GM23338 (cell line): ENCODE data around the gene BHLHE23. TPM values are rescaled to one million over a fixed set of nuclear protein-coding genes. Genes with fewer than 3 reads are reported as not detected.

ENCODE experiments used
- ATAC-seq: fragments of 200-7000 bp; cut with Tn5 transposase; 3 replicates; pipeline ENCODE4 v1.9.1; 2020
- DNase-seq: peaks from one replicate; pipeline ENCODE4 v3.0.0-alpha.2; 2015; ENCODE audit warnings: low spot score
- H2AFZ ChIP-seq: fragments of 200-600 bp; sonication (generic); 2 replicates; pipeline ENCODE4 v1.8.0; 2016; ENCODE audit warnings: antibody characterized with exemption, mild to moderate bottlenecking, moderate library complexity
- H3F3A ChIP-seq: fragments of 200-600 bp; sonication (generic); replicated peaks from 2 replicates; pipeline ENCODE4 v1.8.0; 2017; ENCODE audit warnings: antibody characterized with exemption, mixed run types, low read depth
- H3K27ac ChIP-seq: fragments of 200-600 bp; sonication (generic); 2 replicates; pipeline ENCODE4 v1.6.1; 2016; ENCODE audit warnings: low read depth
- H3K27me3 ChIP-seq: fragments of 200-600 bp; sonication (generic); 2 replicates; pipeline ENCODE4 v1.8.0; 2016; ENCODE audit warnings: mild to moderate bottlenecking, mixed run types, moderate library complexity; ENCODE audit not compliant: insufficient read depth
- H3K36me3 ChIP-seq: fragments of 200-600 bp; sonication (generic); 2 replicates; pipeline ENCODE4 v1.8.0; 2016; ENCODE audit warnings: mild to moderate bottlenecking; ENCODE audit not compliant: insufficient read depth
- H3K4me1 ChIP-seq: fragments of 200-600 bp; sonication (generic); 2 replicates; pipeline ENCODE4 v1.8.0; 2016; ENCODE audit warnings: mild to moderate bottlenecking, moderate library complexity; ENCODE audit not compliant: insufficient read depth
- H3K4me2 ChIP-seq: fragments of 200-600 bp; sonication (generic); 2 replicates; pipeline ENCODE4 v1.7.1; 2017; ENCODE audit warnings: mixed run types
- H3K4me3 ChIP-seq: fragments of 200-600 bp; sonication (generic); 2 replicates; pipeline ENCODE4 v1.6.1; 2016; ENCODE audit warnings: mixed run types
- H3K79me2 ChIP-seq: fragments of 200-600 bp; sonication (generic); replicated peaks from 2 replicates; pipeline ENCODE4 v1.8.0; 2017; ENCODE audit warnings: mild to moderate bottlenecking; ENCODE audit not compliant: insufficient read depth
- H3K9me2 ChIP-seq: fragments of 200-600 bp; sonication (generic); 2 replicates; pipeline ENCODE4 v1.8.0; 2017; ENCODE audit not compliant: insufficient read depth
- H4K20me1 ChIP-seq: fragments of 200-600 bp; sonication (generic); replicated peaks from 2 replicates; pipeline ENCODE4 v1.8.0; 2017; ENCODE audit warnings: mild to moderate bottlenecking; ENCODE audit not compliant: insufficient read depth
- H3K27ac Mint-ChIP-seq: 2 replicates; pipeline ENCODE4 v1.8.0; 2020; ENCODE audit warnings: inconsistent platforms, mild to moderate bottlenecking, moderate library complexity, mixed read lengths
- H3K27me3 Mint-ChIP-seq: 3 replicates; pipeline ENCODE4 v1.8.0; 2022; ENCODE audit warnings: low read depth, mild to moderate bottlenecking, moderate library complexity, mixed read lengths, inconsistent platforms; ENCODE audit not compliant: insufficient read depth, poor library complexity
- H3K36me3 Mint-ChIP-seq: 3 replicates; pipeline ENCODE4 v1.8.0; 2021; ENCODE audit warnings: low read depth, mild to moderate bottlenecking, inconsistent platforms, moderate library complexity, mixed read lengths
- H3K4me1 Mint-ChIP-seq: 3 replicates; pipeline ENCODE4 v1.8.0; 2020; ENCODE audit warnings: mild to moderate bottlenecking, inconsistent platforms, mixed read lengths
- H3K4me3 Mint-ChIP-seq: 3 replicates; pipeline ENCODE4 v1.8.0; 2021; ENCODE audit warnings: moderate library complexity, mild to moderate bottlenecking, inconsistent platforms, mixed read lengths
- H3K9me3 Mint-ChIP-seq: 3 replicates; pipeline ENCODE4 v1.8.0; 2020; ENCODE audit warnings: moderate library complexity, mild to moderate bottlenecking, inconsistent platforms, mixed read lengths
- CREB1 ChIP-seq: fragments of 250-450 bp; sonication (Bioruptor Pico); IDR thresholded peaks from 2 replicates; pipeline ENCODE4 v1.5.0; 2020; ENCODE audit warnings: low read depth, mild to moderate bottlenecking, moderate library complexity
- ETS1 ChIP-seq: IDR thresholded peaks from 2 replicates; pipeline ENCODE4 v1.6.1; 2016; ENCODE audit warnings: antibody characterized with exemption
- EZH2 ChIP-seq: fragments of 200-600 bp; sonication (generic); IDR thresholded peaks from one replicate; pipeline ENCODE4 v1.8.0; 2017; ENCODE audit warnings: antibody characterized with exemption, mild to moderate bottlenecking, low read depth; ENCODE audit not compliant: unreplicated experiment
- EZH2phosphoT487 ChIP-seq: fragments of 200-600 bp; sonication (generic); IDR thresholded peaks from one replicate; pipeline ENCODE4 v1.8.1; 2018; ENCODE audit warnings: antibody characterized with exemption; ENCODE audit not compliant: unreplicated experiment
- JUNB ChIP-seq: IDR thresholded peaks from one replicate; pipeline ENCODE4 v1.6.1; 2016; ENCODE audit warnings: antibody characterized with exemption; ENCODE audit not compliant: unreplicated experiment
- NANOG ChIP-seq: IDR thresholded peaks from 2 replicates; pipeline ENCODE4 v1.6.1; 2016; ENCODE audit warnings: antibody characterized with exemption, borderline replicate concordance
- POLR2AphosphoS5 ChIP-seq: IDR thresholded peaks from 2 replicates; pipeline ENCODE4 v1.6.1; 2016; ENCODE audit warnings: antibody characterized with exemption, low read depth
- STAT1 ChIP-seq: IDR thresholded peaks from one replicate; pipeline ENCODE4 v1.6.1; 2016; ENCODE audit warnings: antibody characterized with exemption; ENCODE audit not compliant: unreplicated experiment
- ZNF114 ChIP-seq: fragments of 250-450 bp; sonication (Bioruptor Pico); IDR thresholded peaks from 2 replicates; pipeline ENCODE4 v1.5.0; 2020; ENCODE audit warnings: mild to moderate bottlenecking, moderate library complexity
- ZNF331 ChIP-seq: fragments of 250-450 bp; sonication (Bioruptor Pico); IDR thresholded peaks from 2 replicates; pipeline ENCODE4 v1.5.0; 2020; ENCODE audit warnings: low read depth, mild to moderate bottlenecking, moderate library complexity
- polyA plus RNA-seq: library from polyadenylated mRNA; unstranded; fragments of >200 nt; fragmentation: Nextera tagmentation; extraction: Ambion mirVana; gene quantifications from 2 replicates; pipeline ENCODE4 v1.2.1, GENCODE V29; 2016
- total RNA-seq: library from RNA; depleted of rRNA; stranded (reverse); fragments of >200 nt; shearing (Covaris generic); gene quantifications from 2 replicates; pipeline ENCODE4 v1.2.3, GENCODE V29; 2014
- TF ChIP-seq, protein P1 (sequence below): IDR thresholded peaks from one replicate; pipeline ENCODE4 v1.6.1; 2018; ENCODE audit warnings: antibody characterized with exemption; ENCODE audit not compliant: unreplicated experiment
- TF ChIP-seq, protein P2 (sequence below), 2 experiments: fragments of 200-600 bp in 1 of 2; sonication (generic) in 1 of 2; conservative IDR thresholded peaks; 2 replicates each; pipeline versions ENCODE4 v1.5.1 to v1.6.1; 2016 to 2017; ENCODE audit warnings: antibody characterized with exemption in 2 of 2, low read depth in 2 of 2, mild to moderate bottlenecking in 2 of 2, moderate library complexity in 1 of 2
- TF ChIP-seq, protein P3 (sequence below): fragments of 250-450 bp; sonication (Bioruptor Pico); IDR thresholded peaks from 2 replicates; pipeline ENCODE4 v1.5.0; 2020; ENCODE audit warnings: mild to moderate bottlenecking, moderate library complexity

The BHLHE23 gene
- total and polyA plus RNA-seq, 2 experiments from 2014 or later = 0.52 to 5.0 TPM

DNA sequence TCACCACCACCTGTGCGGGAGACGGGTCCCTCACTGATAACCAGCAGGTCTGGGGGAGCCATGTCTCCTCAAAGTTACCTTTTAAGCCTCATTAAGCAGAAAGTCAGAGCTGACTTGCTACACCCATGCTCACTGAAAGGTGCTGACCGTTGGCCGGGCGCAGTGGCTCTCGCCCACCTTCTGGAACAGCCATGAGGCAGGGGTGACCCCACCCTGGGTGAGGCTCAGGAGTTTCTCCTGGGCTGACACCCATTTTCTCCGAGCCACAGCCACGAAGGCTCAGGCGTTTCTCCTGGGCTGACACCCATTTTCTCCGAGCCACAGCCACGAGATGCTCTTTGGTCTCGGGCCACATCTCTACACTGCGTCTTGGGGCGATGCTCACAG is 10.2 kb downstream of the BHLHE23 start:
- H3K4me2 ChIP-seq = no peak overlapping the region
- H3K4me1 ChIP-seq = peaks cover 35% of the 10 kb centered on the region
- no peaks in the 10 kb centered on the region for H4K20me1 ChIP-seq
- H3K27me3 ChIP-seq = no peaks in the 10 kb centered on the region
- no peak overlapping the region for H3K27ac ChIP-seq
- H3K36me3 Mint-ChIP-seq = no peaks in the 10 kb centered on the region
- ATAC-seq = no peak
- no peaks in the 10 kb centered on the region for H3K9me3 Mint-ChIP-seq
- peaks cover 22% of the 10 kb centered on the region; the same call in 1 of the 2 replicates for H3F3A ChIP-seq
- H3K27ac Mint-ChIP-seq = no peak overlapping the region
- H3K79me2 ChIP-seq = no peaks in the 10 kb centered on the region
- H3K4me3 ChIP-seq = no peak overlapping the region
- no peak overlapping the region for H2AFZ ChIP-seq
- H3K9me2 ChIP-seq = no peaks in the 10 kb centered on the region
- peaks cover 42% of the 10 kb centered on the region for H3K27me3 Mint-ChIP-seq
- no peaks in the 10 kb centered on the region for H3K36me3 ChIP-seq
- no peak overlapping the region for H3K4me3 Mint-ChIP-seq
- TF ChIP-seq ZNF114 (CRISPR knock-in tag) (no peak), EZH2 (no peak), NANOG (no peak), EZH2phosphoT487 (no peak), STAT1 (no peak), JUNB (no peak), POLR2AphosphoS5 (no peak), CREB1 (no peak), ZNF331 (CRISPR knock-in tag) (no peak), ETS1 (no peak)
- TF ChIP-seq, protein P1, sequence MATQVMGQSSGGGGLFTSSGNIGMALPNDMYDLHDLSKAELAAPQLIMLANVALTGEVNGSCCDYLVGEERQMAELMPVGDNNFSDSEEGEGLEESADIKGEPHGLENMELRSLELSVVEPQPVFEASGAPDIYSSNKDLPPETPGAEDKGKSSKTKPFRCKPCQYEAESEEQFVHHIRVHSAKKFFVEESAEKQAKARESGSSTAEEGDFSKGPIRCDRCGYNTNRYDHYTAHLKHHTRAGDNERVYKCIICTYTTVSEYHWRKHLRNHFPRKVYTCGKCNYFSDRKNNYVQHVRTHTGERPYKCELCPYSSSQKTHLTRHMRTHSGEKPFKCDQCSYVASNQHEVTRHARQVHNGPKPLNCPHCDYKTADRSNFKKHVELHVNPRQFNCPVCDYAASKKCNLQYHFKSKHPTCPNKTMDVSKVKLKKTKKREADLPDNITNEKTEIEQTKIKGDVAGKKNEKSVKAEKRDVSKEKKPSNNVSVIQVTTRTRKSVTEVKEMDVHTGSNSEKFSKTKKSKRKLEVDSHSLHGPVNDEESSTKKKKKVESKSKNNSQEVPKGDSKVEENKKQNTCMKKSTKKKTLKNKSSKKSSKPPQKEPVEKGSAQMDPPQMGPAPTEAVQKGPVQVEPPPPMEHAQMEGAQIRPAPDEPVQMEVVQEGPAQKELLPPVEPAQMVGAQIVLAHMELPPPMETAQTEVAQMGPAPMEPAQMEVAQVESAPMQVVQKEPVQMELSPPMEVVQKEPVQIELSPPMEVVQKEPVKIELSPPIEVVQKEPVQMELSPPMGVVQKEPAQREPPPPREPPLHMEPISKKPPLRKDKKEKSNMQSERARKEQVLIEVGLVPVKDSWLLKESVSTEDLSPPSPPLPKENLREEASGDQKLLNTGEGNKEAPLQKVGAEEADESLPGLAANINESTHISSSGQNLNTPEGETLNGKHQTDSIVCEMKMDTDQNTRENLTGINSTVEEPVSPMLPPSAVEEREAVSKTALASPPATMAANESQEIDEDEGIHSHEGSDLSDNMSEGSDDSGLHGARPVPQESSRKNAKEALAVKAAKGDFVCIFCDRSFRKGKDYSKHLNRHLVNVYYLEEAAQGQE = no peak
- TF ChIP-seq, protein P2, sequence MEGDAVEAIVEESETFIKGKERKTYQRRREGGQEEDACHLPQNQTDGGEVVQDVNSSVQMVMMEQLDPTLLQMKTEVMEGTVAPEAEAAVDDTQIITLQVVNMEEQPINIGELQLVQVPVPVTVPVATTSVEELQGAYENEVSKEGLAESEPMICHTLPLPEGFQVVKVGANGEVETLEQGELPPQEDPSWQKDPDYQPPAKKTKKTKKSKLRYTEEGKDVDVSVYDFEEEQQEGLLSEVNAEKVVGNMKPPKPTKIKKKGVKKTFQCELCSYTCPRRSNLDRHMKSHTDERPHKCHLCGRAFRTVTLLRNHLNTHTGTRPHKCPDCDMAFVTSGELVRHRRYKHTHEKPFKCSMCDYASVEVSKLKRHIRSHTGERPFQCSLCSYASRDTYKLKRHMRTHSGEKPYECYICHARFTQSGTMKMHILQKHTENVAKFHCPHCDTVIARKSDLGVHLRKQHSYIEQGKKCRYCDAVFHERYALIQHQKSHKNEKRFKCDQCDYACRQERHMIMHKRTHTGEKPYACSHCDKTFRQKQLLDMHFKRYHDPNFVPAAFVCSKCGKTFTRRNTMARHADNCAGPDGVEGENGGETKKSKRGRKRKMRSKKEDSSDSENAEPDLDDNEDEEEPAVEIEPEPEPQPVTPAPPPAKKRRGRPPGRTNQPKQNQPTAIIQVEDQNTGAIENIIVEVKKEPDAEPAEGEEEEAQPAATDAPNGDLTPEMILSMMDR (conservative IDR thresholded peaks at IDR 0.05; ENCODE audit: low read depth in 2 of 2) = no peak
- TF ChIP-seq, protein P3, sequence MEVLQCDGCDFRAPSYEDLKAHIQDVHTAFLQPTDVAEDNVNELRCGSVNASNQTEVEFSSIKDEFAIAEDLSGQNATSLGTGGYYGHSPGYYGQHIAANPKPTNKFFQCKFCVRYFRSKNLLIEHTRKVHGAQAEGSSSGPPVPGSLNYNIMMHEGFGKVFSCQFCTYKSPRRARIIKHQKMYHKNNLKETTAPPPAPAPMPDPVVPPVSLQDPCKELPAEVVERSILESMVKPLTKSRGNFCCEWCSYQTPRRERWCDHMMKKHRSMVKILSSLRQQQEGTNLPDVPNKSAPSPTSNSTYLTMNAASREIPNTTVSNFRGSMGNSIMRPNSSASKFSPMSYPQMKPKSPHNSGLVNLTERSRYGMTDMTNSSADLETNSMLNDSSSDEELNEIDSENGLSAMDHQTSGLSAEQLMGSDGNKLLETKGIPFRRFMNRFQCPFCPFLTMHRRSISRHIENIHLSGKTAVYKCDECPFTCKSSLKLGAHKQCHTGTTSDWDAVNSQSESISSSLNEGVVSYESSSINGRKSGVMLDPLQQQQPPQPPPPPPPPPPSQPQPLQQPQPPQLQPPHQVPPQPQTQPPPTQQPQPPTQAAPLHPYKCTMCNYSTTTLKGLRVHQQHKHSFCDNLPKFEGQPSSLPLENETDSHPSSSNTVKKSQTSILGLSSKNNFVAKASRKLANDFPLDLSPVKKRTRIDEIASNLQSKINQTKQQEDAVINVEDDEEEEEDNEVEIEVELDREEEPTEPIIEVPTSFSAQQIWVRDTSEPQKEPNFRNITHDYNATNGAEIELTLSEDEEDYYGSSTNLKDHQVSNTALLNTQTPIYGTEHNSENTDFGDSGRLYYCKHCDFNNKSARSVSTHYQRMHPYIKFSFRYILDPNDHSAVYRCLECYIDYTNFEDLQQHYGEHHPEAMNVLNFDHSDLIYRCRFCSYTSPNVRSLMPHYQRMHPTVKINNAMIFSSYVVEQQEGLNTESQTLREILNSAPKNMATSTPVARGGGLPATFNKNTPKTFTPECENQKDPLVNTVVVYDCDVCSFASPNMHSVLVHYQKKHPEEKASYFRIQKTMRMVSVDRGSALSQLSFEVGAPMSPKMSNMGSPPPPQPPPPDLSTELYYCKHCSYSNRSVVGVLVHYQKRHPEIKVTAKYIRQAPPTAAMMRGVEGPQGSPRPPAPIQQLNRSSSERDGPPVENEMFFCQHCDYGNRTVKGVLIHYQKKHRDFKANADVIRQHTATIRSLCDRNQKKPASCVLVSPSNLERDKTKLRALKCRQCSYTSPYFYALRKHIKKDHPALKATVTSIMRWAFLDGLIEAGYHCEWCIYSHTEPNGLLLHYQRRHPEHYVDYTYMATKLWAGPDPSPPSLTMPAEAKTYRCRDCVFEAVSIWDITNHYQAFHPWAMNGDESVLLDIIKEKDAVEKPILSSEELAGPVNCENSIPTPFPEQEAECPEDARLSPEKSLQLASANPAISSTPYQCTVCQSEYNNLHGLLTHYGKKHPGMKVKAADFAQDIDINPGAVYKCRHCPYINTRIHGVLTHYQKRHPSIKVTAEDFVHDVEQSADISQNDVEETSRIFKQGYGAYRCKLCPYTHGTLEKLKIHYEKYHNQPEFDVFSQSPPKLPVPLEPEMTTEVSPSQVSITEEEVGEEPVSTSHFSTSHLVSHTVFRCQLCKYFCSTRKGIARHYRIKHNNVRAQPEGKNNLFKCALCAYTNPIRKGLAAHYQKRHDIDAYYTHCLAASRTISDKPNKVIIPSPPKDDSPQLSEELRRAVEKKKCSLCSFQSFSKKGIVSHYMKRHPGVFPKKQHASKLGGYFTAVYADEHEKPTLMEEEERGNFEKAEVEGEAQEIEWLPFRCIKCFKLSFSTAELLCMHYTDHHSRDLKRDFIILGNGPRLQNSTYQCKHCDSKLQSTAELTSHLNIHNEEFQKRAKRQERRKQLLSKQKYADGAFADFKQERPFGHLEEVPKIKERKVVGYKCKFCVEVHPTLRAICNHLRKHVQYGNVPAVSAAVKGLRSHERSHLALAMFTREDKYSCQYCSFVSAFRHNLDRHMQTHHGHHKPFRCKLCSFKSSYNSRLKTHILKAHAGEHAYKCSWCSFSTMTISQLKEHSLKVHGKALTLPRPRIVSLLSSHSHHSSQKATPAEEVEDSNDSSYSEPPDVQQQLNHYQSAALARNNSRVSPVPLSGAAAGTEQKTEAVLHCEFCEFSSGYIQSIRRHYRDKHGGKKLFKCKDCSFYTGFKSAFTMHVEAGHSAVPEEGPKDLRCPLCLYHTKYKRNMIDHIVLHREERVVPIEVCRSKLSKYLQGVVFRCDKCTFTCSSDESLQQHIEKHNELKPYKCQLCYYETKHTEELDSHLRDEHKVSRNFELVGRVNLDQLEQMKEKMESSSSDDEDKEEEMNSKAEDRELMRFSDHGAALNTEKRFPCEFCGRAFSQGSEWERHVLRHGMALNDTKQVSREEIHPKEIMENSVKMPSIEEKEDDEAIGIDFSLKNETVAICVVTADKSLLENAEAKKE (CRISPR knock-in tag) = no peak
- peaks cover 46% of the 10 kb centered on the region for H3K4me1 Mint-ChIP-seq
- DNase-seq = no peak
